ENCODE data around the gene SACS.

Gene SACS

GRCh38 chr13:23288995-23289394 lies 144.5 kb downstream of the SACS start:
- peaks cover 15% of the 10 kb centered on the region for H3K27me3 Mint-ChIP-seq
- ATAC-seq (ENCODE audit: low read depth) (no peak), DNase-seq (ENCODE audit: low spot score in 2 of 2) (no peak)
- H3K4me3 Mint-ChIP-seq = no peak overlapping the region
- no peak overlapping the region for H3K27ac Mint-ChIP-seq
- H3K4me1 Mint-ChIP-seq = no peaks in the 10 kb centered on the region
- H3K9me3 Mint-ChIP-seq = peaks cover 1% of the 10 kb centered on the region
- H3K36me3 Mint-ChIP-seq = no peaks in the 10 kb centered on the region

- ATAC-seq (ENCODE audit: low read depth) (no peak), DNase-seq (ENCODE audit: low spot score in 2 of 2) (no peak)
- H3K27me3 Mint-ChIP-seq = peaks cover 15% of the 10 kb centered on the region
- peaks cover 1% of the 10 kb centered on the region for H3K9me3 Mint-ChIP-seq
- no peaks in the 10 kb centered on the region for H3K4me1 Mint-ChIP-seq
- no peak overlapping the region for H3K4me3 Mint-ChIP-seq
- H3K27ac Mint-ChIP-seq = no peak overlapping the region
- H3K36me3 Mint-ChIP-seq = no peaks in the 10 kb centered on the region
These were observed 144.9 kb downstream of the SACS start for GRCh38 chr13:23288564-23288963.

- H3K27me3 Mint-ChIP-seq = peaks cover 9% of the 10 kb centered on the region
- no peaks in the 10 kb centered on the region for H3K4me1 Mint-ChIP-seq
- ATAC-seq (ENCODE audit: low read depth) (no peak), DNase-seq (ENCODE audit: low spot score in 2 of 2) (no peak)
- H3K36me3 Mint-ChIP-seq = no peaks in the 10 kb centered on the region
- no peak overlapping the region for H3K27ac Mint-ChIP-seq
- H3K9me3 Mint-ChIP-seq = peaks cover 5% of the 10 kb centered on the region
- H3K4me3 Mint-ChIP-seq = no peak overlapping the region
These were observed 154.2 kb downstream of the SACS start for GRCh38 chr13:23279321-23279720.

Measured in memory B cell (primary cell).